K562 (cell line): ENCODE results near the gene SDF4. TPM values are rescaled to one million over a fixed set of nuclear protein-coding genes. Genes with fewer than 3 reads are reported as not detected.

Experiments used
- ELF1 ChIP-seq: fragments of 200-800 bp; sonication (Bioruptor generic); IDR thresholded peaks from 2 replicates; pipeline ENCODE4 v1.6.1; 2016; ENCODE audit warnings: missing genetic modification characterization, missing compliant biosample characterization
- ERF ChIP-seq: fragments of 450-650 bp; formaldehyde crosslinking; IDR thresholded peaks from 2 replicates; pipeline ENCODE4 v1.4.0; 2020; ENCODE audit warnings: mild to moderate bottlenecking, mixed read lengths
- KDM1A ChIP-seq, 2 experiments: fragments of 450-650 bp; IDR thresholded peaks; 2 replicates each; pipeline ENCODE4 v1.6.1; 2016; ENCODE audit warnings: mild to moderate bottlenecking in 2 of 2
- L3MBTL2 ChIP-seq: fragments of 450-650 bp; IDR thresholded peaks from 2 replicates; pipeline ENCODE4 v1.6.1; 2016; ENCODE audit warnings: mild to moderate bottlenecking, moderate library complexity
- MBD2 ChIP-seq: sonication (generic); IDR thresholded peaks from 2 replicates; pipeline ENCODE4 v1.6.1; 2016; ENCODE audit warnings: low read depth, borderline replicate concordance
- NFATC3 ChIP-seq: fragments of 450-650 bp; IDR thresholded peaks from 2 replicates; pipeline ENCODE4 v1.6.1; 2017; ENCODE audit warnings: mild to moderate bottlenecking
- POLR2AphosphoS5 ChIP-seq: IDR thresholded peaks from 2 replicates; pipeline ENCODE4 v1.6.1; 2011; ENCODE audit warnings: mild to moderate bottlenecking, low read depth, low read length, moderate library complexity; ENCODE audit not compliant: control insufficient read depth, insufficient read depth
- POLR2G ChIP-seq: fragments of 200-400 bp; formaldehyde crosslinking; IDR thresholded peaks from 2 replicates; pipeline ENCODE4 v1.6.1; 2017; ENCODE audit warnings: low read depth, mild to moderate bottlenecking, antibody characterized with exemption, low read length, moderate library complexity
- RBM25 ChIP-seq: fragments of 200-400 bp; formaldehyde crosslinking; IDR thresholded peaks from 2 replicates; pipeline ENCODE4 v1.6.1; 2018; ENCODE audit warnings: low read length, low read depth, moderate library complexity; ENCODE audit not compliant: severe bottlenecking
- SLC30A9 ChIP-seq: fragments of 250-450 bp; sonication (Bioruptor Pico); IDR thresholded peaks from 2 replicates; pipeline ENCODE4 v1.8.0; 2022; ENCODE audit warnings: mild to moderate bottlenecking, moderate library complexity
- SMARCE1 ChIP-seq: fragments of 450-650 bp; IDR thresholded peaks from 2 replicates; pipeline ENCODE4 v1.7.1; 2016; ENCODE audit warnings: mild to moderate bottlenecking
- STAT5A ChIP-seq: IDR thresholded peaks from 2 replicates; pipeline ENCODE4 v1.6.1; 2012; ENCODE audit warnings: low read length, inconsistent platforms, borderline replicate concordance
- SUPT5H ChIP-seq: fragments of 450-650 bp; IDR thresholded peaks from 2 replicates; pipeline ENCODE4 v1.6.1; 2016
- U2AF1 ChIP-seq: fragments of 200-400 bp; formaldehyde crosslinking; optimal IDR thresholded peaks from 2 replicates; pipeline ENCODE3; 2017; ENCODE audit warnings: mild to moderate bottlenecking, low read depth, low read length, moderate library complexity
- ZBTB40 ChIP-seq, 2 experiments: fragments of 450-650 bp in 1 of 2; sonication (generic) in 1 of 2; formaldehyde crosslinking in 1 of 2; IDR thresholded peaks; 2 replicates each; pipeline versions ENCODE4 v1.7.1 to v1.9.0; 2016 to 2022; ENCODE audit warnings: inconsistent platforms in 1 of 2, mild to moderate bottlenecking in 1 of 2, missing genetic modification reagents in 1 of 2
- ZNF24 ChIP-seq: fragments of 450-650 bp; IDR thresholded peaks from 2 replicates; pipeline ENCODE4 v1.6.1; 2016
- ZNF79 ChIP-seq: fragments of 250-450 bp; sonication (Bioruptor Pico); IDR thresholded peaks from 2 replicates; pipeline ENCODE4 v1.4.0; 2020; ENCODE audit warnings: low read depth, mild to moderate bottlenecking, moderate library complexity
- polyA plus RNA-seq, 8 experiments: library from polyadenylated mRNA; depleted of rRNA in 4 of 8; stranded (reverse) in 5 of 8; unstranded in 3 of 8; fragments of >200 nt; fragmentation: Nextera tagmentation in 2 of 8; fragmentation: Illumina TruSeq in 1 of 8; extraction: Ambion mirVana in 2 of 8; extraction: Trizol in 1 of 8; gene quantifications; 2 replicates each; pipeline versions ENCODE4 v1.2.1 to v1.2.3, GENCODE V29; 2011 to 2014; ENCODE audit warnings: inconsistent platforms in 1 of 8, missing spikeins in 1 of 8
- total RNA-seq, 7 experiments: library from RNA; depleted of rRNA in 6 of 7; stranded (reverse); fragments of >200 nt in 6 of 7; fragmentation: Illumina TruSeq in 2 of 7; extraction: Trizol in 2 of 7; gene quantifications; 2 replicates each; pipeline versions ENCODE4 v1.2.1 to v1.2.3, GENCODE V29; 2011 to 2021; ENCODE audit warnings: low replicate concordance in 1 of 7
- TF ChIP-seq, protein P1 (sequence below), 2 experiments: IDR thresholded peaks; 2 replicates each; pipeline ENCODE4 v1.6.1; 2012; ENCODE audit warnings: improper control_type of control experiment in 2 of 2, low read depth in 2 of 2, low read length in 2 of 2, borderline replicate concordance in 1 of 2

The SDF4 gene
- total and polyA plus RNA-seq, 9 of the 15 experiments (the other 6 are each of a cell fraction or from before 2014, with no cell fraction given) = 0.35 to 160 (median 65.2) TPM

DNA sequence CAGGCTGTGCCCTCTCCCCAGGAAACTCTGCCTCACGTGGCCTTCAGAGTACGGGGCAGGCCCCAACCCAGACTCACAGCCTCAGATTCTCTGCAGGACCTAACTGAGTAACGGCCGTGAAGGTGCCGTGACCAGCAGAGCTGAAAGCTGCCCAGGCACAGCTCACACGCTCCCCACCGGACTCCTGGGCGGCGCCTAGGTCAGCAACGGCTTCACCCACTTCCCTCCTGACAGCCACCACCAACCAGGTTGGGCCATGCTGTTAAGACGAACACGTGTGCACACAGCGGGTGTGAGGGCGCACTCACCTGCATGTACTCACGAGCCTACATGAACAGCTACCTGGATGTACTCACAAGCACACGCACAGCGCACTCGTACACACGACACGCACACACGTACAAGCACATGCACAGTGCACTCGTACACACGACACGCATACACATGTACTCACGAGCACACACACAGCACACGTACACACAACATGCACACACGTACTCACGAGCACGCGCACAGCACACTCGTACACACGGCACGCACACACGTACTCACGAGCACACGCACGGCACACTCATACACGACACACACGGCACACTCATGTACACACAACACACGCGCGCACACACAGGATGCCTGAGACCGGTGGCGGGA lies 9.1 kb downstream of the SDF4 start (continued):
- TF ChIP-seq ZNF79 (CRISPR knock-in tag) (no peak), STAT5A (peak; percentile 61; the same call in 1 of the 2 replicates), RBM25 (no peak), SMARCE1 (no peak), SLC30A9 (CRISPR knock-in tag) (no peak), KDM1A (IDR thresholded peaks at IDR 0.05) (peak in 1 of 2 experiments; percentile 92; a peak in 2 of 4 replicates), ERF (CRISPR knock-in tag) (no peak), ZNF24 (no peak), POLR2AphosphoS5 (no peak), ZBTB40 (IDR thresholded peaks at IDR 0.05) (no peak), ZBTB40 (CRISPR knock-in tag; IDR thresholded peaks at IDR 0.05) (no peak), NFATC3 (no peak), MBD2 (no peak), POLR2G (peak; percentile 47; the same call in 1 of the 2 replicates), L3MBTL2 (no peak), ELF1 (tag) (no peak), U2AF1 (no peak), SUPT5H (peak; percentile 49; the same call in 1 of the 2 replicates)
- TF ChIP-seq, protein P1, sequence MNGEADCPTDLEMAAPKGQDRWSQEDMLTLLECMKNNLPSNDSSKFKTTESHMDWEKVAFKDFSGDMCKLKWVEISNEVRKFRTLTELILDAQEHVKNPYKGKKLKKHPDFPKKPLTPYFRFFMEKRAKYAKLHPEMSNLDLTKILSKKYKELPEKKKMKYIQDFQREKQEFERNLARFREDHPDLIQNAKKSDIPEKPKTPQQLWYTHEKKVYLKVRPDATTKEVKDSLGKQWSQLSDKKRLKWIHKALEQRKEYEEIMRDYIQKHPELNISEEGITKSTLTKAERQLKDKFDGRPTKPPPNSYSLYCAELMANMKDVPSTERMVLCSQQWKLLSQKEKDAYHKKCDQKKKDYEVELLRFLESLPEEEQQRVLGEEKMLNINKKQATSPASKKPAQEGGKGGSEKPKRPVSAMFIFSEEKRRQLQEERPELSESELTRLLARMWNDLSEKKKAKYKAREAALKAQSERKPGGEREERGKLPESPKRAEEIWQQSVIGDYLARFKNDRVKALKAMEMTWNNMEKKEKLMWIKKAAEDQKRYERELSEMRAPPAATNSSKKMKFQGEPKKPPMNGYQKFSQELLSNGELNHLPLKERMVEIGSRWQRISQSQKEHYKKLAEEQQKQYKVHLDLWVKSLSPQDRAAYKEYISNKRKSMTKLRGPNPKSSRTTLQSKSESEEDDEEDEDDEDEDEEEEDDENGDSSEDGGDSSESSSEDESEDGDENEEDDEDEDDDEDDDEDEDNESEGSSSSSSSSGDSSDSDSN (IDR thresholded peaks at IDR 0.05; ENCODE audit: borderline replicate concordance in 1 of 2, low read depth in 2 of 2, low read length in 2 of 2) = no peak
